T-helper 1 cell treated with Interleukin-12 subunit alpha and Interleukin-12 subunit beta and Interleukin-4 antibody, amounts not matched to agents 30 μg/mL and 1 μg/mL, for 36 hours (primary cell): ENCODE measurements around the gene IDH1.
"Not testable (repeated sequence)": the region's sequence is repeated elsewhere in the genome, so short reads cannot be mapped to it uniquely, and the experiment has no call there.

ENCODE experiments used
- H3K27ac Mint-ChIP-seq: one replicate; pipeline ENCODE4 v1.8.0; 2021; ENCODE audit warnings: mild to moderate bottlenecking, mixed read lengths
- H3K27me3 Mint-ChIP-seq: one replicate; pipeline ENCODE4 v1.8.0; 2021; ENCODE audit warnings: low read depth, mixed read lengths
- H3K36me3 Mint-ChIP-seq: one replicate; pipeline ENCODE4 v1.8.0; 2021; ENCODE audit warnings: low read depth, mixed read lengths
- H3K4me1 Mint-ChIP-seq: one replicate; pipeline ENCODE4 v1.8.0; 2021; ENCODE audit warnings: low read depth, mixed read lengths
- H3K4me3 Mint-ChIP-seq: one replicate; pipeline ENCODE4 v1.8.0; 2021; ENCODE audit warnings: mild to moderate bottlenecking, moderate library complexity, mixed read lengths
- H3K9me3 Mint-ChIP-seq: one replicate; pipeline ENCODE4 v1.8.0; 2021; ENCODE audit warnings: mixed read lengths

Gene IDH1

DNA sequence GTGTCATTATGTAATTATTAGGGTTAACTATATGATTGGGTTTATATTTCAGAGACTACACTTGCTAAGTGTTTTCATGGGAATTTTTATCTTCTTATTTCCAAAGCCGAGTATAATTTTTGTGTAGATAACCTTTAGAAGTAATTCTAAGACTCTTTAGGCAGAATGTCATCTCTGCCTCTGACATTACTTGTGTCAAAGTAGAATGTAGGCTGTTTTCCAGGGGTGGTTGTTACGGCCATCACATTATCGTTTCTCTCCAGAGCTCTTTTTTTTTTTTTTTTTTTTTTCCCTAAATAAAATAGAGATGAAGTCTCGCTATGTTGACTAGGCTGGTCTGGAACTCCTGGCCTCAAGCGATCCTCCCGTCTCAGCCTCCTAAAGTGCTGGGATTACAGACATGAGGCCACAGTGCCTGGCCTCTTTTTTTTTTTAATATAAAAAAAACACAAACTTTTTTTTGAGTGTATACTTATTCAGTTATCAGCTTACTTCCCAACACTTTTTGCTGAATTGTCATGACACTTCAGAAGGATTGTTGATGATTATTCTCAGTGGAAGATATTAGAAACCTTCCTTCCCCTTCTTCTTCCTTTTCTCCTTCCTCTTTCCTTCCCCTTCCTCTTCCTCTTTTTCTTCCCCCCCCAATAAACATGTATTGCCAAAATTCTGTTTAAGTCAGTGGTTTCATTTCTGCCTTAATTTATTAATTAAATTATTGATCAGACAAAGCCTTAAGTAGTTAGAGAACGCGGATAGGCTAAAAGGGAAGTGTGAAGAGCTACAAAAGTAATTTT lies 13.5 kb upstream of the IDH1 start:
- peak overlapping the region; percentile 55 for H3K27ac Mint-ChIP-seq
- peaks cover 35% of the 10 kb centered on the region for H3K4me1 Mint-ChIP-seq
- H3K27me3 Mint-ChIP-seq, result no peaks in the 10 kb centered on the region
- H3K36me3 Mint-ChIP-seq, result peaks cover 21% of the 10 kb centered on the region
- H3K9me3 Mint-ChIP-seq, result no peaks in the 10 kb centered on the region
- peak overlapping the region; percentile 62 for H3K4me3 Mint-ChIP-seq

DNA sequence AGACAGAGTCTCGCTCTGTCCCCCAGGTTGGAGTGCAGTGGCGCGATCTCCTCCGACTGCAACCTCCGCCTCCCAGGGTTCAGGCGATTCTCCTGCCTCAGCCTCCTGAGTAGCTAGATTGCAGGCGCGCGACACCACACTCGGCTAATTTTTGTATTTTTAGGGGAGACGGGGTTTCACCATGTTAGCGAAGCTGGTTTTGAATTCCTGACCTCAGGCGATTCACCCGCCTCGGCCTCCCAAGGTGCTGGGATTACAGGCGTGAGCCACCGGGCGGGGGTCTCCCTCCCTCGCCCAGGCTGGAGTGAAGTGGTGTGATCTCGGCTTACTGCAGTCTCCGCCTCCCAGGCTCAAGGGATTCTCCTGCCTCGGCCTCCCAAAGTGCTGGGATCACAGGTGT lies 12.7 kb upstream of the IDH1 start:
- Mint-ChIP-seq H3K4me1 (peaks cover 35% of the 10 kb centered on the region), H3K27ac (peak overlapping the region; percentile 97)

DNA sequence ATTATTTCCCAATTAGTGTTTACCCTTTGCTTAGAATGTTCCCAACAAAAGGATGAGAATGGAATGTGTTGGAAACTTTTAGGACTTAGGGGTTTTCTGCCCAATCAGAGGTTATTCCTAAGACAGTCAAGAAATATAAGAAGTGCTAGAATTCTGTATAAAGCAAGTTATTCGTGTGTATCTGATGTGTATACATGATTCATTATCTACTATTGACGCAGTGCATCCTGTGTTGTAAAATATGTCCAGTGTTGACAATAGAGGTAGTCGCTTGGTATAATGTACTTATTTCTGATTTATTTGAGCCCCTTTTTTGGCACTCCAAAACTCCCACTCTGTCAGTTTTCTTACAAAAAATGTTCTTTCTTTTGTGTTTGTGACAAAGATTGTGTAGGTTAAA lies 12.1 kb upstream of the IDH1 start:
- Mint-ChIP-seq H3K4me1 (peaks cover 35% of the 10 kb centered on the region), H3K27me3 (no peaks in the 10 kb centered on the region), H3K9me3 (no peaks in the 10 kb centered on the region), H3K36me3 (peaks cover 14% of the 10 kb centered on the region), H3K4me3 (peak overlapping the region; percentile 95), H3K27ac (peak overlapping the region; percentile 97)

More for the DNA sequence above, 12.7 kb upstream of the IDH1 start:
- H3K27me3 Mint-ChIP-seq, H3K9me3 Mint-ChIP-seq: not testable (repeated sequence)
- peak overlapping the region; percentile 95 for H3K4me3 Mint-ChIP-seq
- peaks cover 18% of the 10 kb centered on the region for H3K36me3 Mint-ChIP-seq

DNA sequence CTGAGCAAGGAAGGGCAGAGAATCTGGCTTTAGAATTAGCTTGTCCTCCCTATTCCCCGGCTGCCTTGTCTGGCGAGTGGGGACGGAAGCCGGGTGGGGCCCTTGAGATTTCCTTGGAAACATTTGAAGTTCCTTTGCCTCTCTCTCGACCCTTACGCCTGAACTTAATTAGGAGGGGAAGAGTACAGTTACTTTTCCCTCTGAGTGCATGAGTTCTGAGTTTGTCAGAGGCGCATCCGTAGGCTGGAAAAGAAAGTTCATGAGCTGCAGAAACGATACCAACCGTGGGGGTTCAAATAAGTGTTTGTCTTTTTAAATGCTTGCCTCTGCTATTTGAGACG lies 11.7 kb upstream of the IDH1 start:
- peak overlapping the region; percentile 95 for H3K4me3 Mint-ChIP-seq
- peak overlapping the region; percentile 97 for H3K27ac Mint-ChIP-seq
- peaks cover 34% of the 10 kb centered on the region for H3K4me1 Mint-ChIP-seq
- H3K27me3 Mint-ChIP-seq, result no peaks in the 10 kb centered on the region
- H3K9me3 Mint-ChIP-seq, result no peaks in the 10 kb centered on the region
- peaks cover 13% of the 10 kb centered on the region for H3K36me3 Mint-ChIP-seq

DNA sequence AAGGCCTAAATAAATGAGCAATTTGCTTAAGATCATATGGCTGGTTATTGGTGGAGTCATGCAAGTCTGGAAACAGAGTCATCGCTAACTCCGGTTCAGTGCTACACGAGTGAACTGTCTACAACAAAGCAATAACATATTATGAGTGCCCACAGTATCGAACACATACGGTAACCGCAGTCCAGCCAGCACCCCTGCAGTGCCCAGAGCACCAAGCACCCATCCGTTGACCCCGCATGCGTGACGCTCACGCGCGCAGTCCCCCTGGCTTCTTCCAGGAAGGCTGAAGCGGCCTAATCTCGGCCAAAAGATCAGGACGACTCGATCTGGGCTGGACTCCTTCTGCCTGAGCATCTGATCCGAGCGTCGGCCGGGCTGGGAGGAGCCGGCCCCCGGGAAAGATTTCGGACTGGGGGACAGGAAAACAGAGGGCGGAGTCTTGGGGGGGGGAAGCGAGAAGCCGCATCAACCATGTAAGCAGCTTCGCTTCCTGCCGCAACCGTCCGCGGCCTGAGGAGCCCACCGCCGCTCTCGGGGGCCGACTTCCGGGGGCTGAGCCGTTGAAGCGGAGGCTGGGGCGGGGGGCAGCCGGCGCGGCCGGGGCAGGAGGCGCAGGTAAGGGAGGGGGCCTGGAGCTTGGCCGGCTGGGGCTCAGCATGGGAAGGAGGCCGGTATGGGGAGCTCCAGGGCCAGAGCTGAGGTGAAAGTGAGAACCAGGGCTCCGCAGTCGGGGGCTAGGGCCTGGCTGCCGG lies 11.1 kb upstream of the IDH1 start, which contains the start of gene PIKFYVE:
TSS of gene PIKFYVE (plus strand) at position 455 of the 752 bp plus-strand sequence. CDS start 5,265 bp downstream, outside the sequence.
- peak within 1 kb of the TSS; percentile 95 for H3K4me3 Mint-ChIP-seq
- no peaks in the 10 kb centered on the region for H3K27me3 Mint-ChIP-seq
- H3K4me1 Mint-ChIP-seq, result peaks cover 31% of the 10 kb centered on the region
- peak within 1 kb of the TSS; percentile 97 for H3K27ac Mint-ChIP-seq
- peaks cover 8% of the 10 kb centered on the region for H3K36me3 Mint-ChIP-seq
- H3K9me3 Mint-ChIP-seq, result no peaks in the 10 kb centered on the region

DNA sequence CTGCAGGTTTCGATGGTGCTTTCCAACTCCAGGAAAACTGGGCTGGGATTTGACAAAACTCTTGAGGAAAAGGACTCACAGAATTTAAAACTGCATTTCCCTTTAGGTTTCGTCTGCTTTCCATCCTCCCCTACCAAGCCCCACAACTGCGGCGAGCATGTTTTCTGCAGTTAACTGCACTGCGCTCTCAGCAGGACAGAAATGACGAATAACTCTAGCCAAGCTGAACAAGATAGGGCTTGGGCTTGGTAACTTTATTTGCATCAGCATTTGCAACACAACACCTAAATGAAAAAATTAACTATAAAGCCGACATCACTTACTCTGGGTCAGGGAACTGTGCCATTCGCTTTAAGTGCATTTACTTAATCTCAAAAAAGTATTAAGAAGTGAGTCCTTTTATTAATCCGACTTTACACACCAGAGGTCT lies 10.5 kb upstream of the IDH1 start:
- Mint-ChIP-seq H3K4me3 (peak overlapping the region; percentile 95), H3K27ac (peak overlapping the region; percentile 97), H3K27me3 (no peaks in the 10 kb centered on the region), H3K9me3 (no peaks in the 10 kb centered on the region), H3K36me3 (peaks cover 8% of the 10 kb centered on the region), H3K4me1 (peaks cover 30% of the 10 kb centered on the region)

DNA sequence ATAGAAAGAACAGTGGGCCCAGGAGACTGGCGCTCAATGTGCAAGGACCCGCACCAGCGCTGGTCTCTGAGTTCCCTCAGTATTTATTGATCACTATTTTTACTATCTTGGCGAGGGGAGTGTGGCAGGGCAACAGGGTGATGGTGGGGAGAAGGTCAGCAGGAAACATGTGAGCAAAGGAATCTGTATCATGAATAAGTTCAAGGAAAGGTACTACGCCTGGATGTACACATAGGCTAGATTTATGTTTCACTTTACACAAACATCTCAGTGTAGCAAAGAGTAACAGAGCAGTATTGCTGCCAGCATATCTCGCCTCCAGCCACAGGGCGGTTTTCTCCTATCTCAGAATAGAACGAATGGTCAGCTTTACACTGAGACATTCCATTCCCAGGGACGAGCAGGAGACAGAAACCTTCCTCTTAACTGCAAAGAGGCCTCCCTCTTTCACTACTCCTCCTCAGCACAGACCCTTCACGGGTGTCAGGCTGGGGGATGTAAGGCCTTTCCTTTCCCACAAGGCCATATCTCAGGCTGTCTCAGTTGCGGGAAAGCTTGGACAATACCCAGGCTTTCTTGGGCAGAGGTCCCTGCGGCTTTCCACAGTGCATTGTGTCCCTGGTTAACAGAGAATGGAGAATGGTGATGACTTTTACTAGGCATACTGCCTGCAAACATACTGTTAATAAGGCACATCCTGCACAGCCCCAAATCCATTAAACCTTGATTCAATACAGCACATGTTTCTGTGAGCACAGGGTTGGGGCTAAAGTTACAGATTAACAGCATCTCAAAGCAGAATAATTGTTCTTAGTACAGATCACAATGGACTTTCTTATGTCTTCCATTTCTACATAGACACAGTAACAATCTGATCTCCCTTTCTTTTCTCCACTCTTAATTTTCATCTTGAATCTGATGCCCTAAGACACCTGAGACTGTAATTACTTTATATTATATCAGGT lies 2.3 kb upstream of the IDH1 start:
- H3K27me3 Mint-ChIP-seq, H3K9me3 Mint-ChIP-seq, H3K36me3 Mint-ChIP-seq, H3K27ac Mint-ChIP-seq: not testable (repeated sequence)
- Mint-ChIP-seq H3K4me3 (peak overlapping the region; percentile 12), H3K4me1 (peaks cover 18% of the 10 kb centered on the region)

DNA sequence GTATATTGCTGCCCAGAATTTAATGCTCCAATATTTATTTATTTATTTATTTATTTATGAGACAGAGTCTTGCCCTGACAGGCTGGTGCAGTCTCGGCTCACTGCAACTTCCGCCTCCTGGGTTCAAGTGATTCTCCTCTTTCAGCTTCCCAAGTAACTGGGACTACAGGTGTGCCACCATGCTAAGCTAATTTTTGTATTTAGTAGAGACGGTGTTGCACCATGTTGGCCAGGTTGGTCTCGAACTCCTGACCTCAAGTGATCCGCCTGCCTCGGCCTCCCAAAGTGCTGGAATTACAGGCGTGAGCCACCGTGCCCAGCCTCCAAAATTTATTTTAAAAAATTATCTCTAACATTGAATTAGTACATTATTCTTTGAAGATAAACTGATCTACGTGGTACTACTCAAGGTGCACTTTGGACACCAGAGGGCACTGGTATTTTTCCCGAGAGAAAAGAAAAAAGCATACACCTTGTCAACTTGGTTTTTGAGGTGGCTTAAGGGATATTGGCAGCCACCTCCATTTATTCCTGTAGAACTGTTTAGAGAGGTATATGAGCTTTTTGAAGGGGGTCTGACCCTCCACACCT lies 1.4 kb upstream of the IDH1 start:
- H3K27ac Mint-ChIP-seq, result no peak overlapping the region
- peaks cover 10% of the 10 kb centered on the region for H3K36me3 Mint-ChIP-seq
- peak overlapping the region; percentile 34 for H3K4me3 Mint-ChIP-seq
- peaks cover 18% of the 10 kb centered on the region for H3K4me1 Mint-ChIP-seq
- peaks cover 9% of the 10 kb centered on the region for H3K27me3 Mint-ChIP-seq
- no peaks in the 10 kb centered on the region for H3K9me3 Mint-ChIP-seq

DNA sequence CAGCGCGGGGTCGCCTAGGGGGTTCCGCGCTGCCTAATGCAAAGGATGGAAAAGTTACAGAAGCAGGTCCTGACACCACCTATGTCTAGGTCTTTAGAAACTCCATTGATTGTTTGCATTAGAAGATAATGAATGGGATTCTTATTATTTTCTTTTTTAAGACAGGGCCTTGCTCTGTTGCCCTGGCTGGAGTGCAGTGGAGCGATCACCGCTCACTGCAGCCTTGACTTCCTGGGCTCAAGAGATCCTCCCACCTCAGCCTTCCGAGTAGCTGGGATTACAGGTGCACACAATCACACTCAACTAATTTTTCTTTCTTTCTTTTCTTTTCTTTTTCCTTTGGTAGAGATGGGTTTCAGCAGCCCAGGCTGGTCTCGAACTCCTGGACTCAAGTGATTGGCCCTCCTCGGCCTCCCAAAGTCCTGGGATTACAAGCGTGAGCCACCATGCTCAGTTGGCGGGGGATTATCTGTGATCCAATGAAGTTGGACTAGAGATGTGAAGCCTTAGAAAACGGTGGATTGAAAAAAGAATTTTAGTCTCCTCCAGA lies 761 bp upstream of the IDH1 start:
- Mint-ChIP-seq H3K27me3 (peaks cover 9% of the 10 kb centered on the region), H3K36me3 (peaks cover 13% of the 10 kb centered on the region), H3K9me3 (no peaks in the 10 kb centered on the region), H3K4me3 (peak overlapping the region; percentile 100), H3K27ac (no peak overlapping the region), H3K4me1 (peaks cover 18% of the 10 kb centered on the region)

DNA sequence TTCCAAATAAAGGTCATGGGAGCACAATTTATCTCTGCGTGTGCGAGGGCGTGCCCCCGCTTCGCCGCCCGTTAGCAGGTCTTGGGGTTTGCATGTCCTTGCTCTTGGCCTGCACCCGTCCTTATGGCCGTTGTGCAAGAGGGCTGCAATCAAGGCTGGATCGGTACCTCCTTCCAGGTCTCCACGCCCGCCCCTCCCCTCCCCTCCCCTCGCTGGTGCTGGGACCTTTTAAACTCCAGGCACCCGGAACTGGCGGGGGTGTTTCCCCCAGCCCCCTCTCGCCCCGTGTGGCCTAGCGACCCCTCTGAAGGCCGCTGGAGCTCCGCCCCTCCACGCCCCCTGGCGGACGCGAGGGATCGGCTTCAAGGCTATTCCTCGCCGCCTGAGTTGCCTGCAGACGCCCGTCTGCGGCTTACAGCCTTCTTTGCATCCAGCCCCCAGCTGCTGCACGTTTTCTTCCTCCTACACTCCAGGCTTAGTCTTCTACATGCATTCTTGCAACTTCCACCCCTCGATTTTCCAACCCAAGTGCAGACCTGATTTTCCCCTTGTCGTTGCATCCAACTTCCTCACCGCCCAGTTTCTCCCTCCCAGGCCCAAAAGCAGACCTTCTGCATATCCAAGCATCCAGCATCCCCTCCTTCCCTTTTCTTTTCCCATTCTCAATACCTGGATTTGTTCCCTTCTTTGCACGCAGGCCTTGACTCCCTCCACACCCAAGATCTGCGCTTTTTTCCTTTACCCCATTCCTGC lies 577 bp downstream of the IDH1 start:
- peaks cover 18% of the 10 kb centered on the region for H3K4me1 Mint-ChIP-seq
- H3K27ac Mint-ChIP-seq, result peak overlapping the region; percentile 81
- H3K36me3 Mint-ChIP-seq, result peaks cover 23% of the 10 kb centered on the region
- no peaks in the 10 kb centered on the region for H3K9me3 Mint-ChIP-seq
- peak overlapping the region; percentile 100 for H3K4me3 Mint-ChIP-seq
- H3K27me3 Mint-ChIP-seq, result peaks cover 3% of the 10 kb centered on the region

DNA sequence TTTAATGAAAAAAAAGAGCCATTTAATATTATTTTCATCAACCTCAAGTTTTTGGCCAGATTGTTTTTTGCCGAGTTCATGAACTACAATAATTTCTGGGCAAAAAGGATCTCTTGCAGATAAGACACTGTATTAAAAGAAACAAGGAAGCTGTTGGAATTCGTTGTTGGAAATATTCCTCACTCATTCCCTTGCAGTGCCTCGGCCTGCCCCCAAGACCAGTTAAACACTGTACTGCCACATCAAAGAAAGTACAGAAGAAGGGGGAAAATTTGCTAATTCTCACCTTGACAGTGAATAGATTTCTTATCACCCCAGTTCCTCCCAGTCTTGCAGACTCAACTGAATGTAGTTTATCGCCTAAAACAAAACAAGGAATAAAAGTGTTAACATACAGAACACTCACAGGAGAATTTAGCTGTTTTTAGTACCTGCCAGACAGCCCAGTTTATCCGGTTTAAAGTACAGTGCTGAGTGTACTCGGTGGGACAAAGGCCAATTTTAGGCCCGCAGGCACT lies 1.2 kb downstream of the IDH1 start:
- Mint-ChIP-seq H3K9me3 (no peaks in the 10 kb centered on the region), H3K4me3 (peak overlapping the region; percentile 100), H3K36me3 (peaks cover 25% of the 10 kb centered on the region), H3K27me3 (no peaks in the 10 kb centered on the region), H3K27ac (no peak overlapping the region), H3K4me1 (peaks cover 18% of the 10 kb centered on the region)

DNA sequence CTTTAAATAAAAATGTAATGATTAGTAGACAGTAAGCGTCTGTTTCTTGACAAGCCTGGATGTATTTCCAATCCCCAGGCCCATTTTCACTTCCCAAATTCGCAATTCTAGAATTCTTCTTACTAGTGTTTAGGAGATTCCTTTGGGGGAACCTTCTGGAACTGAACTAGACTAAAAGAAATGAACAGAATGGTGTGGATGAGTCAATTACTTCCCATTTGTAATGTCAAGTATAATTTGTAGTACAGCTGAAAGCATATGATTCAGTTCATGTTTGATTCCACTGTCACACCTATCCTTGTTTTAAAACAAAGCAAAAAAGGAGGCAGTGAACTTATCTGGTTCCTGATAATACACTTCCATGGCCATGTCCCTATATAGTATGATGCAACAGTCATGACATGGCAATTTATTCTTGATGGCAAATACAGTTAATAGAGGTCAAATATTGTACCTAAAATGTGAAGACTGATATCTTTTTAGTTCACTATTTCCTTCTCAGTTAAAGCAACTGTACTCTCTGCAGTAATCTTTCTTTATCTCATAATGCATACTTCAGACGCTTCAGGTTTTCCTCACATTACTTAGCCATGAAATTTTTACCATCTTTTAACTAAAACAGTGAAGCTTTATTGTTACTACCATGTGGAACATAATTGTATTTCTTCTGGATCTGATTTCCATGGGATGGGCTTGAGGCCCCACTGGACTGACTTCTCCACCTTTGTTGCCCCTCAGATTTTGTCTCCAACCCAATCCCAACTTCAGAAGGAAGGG lies 2.0 kb downstream of the IDH1 start:
- Mint-ChIP-seq H3K27me3 (no peaks in the 10 kb centered on the region), H3K4me1 (peaks cover 18% of the 10 kb centered on the region), H3K27ac (no peak overlapping the region), H3K4me3 (peak overlapping the region; percentile 100), H3K9me3 (no peaks in the 10 kb centered on the region), H3K36me3 (peaks cover 31% of the 10 kb centered on the region)
